ENCODE data around the gene SFMBT2.

SFMBT2 gene

DNA sequence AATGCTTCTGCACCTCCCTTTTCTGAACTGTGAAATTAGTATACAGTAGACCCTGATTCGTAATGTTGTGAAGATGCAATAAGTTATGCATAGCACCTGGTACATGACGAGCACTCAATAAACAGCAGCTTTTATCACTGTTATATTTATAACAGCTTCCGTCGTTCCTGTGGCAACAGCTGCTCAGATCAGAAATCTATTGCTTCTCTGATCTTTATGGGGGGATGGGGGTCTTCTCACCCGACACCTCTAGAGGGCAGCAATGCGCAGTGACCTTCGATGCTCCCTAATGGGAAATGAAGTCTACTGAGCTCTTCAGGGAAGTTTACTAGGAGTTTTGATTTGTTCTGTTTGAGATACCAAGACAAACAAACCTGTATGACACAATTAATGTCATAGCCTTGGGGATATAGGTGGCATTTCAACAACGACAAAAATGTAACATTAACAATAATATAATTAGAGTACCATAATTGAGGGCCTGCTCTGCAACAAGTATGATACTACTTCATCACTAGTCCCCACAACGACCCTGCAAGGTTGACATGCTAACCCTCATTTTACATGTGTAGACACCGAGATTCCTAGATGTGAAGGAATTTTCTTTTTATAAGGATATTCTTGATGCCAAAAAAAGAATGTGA, 289.6 kb downstream of the SFMBT2 start:
- peak; percentile 21 to 53 (median 30) for DNase-seq

DNA sequence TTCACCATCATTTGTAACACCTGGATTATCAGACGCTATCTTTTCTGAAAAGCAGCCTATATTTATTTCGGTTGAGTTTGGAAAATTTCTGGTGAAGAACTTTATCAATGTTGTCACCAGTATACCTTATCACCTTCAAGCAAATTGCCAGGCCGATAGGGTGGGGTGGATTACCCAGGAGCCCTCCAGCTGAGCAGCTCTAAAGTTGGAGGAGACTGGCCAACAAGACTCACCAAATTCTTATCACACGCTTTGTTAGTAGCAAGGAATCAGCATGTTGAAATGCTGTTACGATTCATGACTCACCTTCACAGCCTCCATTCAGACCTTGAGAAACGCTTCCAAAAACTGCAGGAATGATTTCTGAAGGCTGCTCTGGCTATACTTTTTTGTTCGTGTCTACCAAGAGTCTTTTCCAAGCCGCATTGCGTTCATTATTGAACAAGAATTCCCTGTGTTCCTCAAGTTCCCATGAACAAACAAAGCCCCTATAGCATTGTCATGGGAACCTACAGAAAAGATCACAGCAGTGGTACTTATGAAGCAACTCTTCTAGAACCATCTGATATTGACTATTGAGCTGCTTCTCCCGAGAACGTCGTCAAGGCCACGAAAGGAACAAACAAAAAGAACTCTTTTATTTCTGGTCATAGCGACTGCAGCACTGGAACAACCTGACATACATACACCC, 291.4 kb downstream of the SFMBT2 start:
- DNase-seq: no peak

DNA sequence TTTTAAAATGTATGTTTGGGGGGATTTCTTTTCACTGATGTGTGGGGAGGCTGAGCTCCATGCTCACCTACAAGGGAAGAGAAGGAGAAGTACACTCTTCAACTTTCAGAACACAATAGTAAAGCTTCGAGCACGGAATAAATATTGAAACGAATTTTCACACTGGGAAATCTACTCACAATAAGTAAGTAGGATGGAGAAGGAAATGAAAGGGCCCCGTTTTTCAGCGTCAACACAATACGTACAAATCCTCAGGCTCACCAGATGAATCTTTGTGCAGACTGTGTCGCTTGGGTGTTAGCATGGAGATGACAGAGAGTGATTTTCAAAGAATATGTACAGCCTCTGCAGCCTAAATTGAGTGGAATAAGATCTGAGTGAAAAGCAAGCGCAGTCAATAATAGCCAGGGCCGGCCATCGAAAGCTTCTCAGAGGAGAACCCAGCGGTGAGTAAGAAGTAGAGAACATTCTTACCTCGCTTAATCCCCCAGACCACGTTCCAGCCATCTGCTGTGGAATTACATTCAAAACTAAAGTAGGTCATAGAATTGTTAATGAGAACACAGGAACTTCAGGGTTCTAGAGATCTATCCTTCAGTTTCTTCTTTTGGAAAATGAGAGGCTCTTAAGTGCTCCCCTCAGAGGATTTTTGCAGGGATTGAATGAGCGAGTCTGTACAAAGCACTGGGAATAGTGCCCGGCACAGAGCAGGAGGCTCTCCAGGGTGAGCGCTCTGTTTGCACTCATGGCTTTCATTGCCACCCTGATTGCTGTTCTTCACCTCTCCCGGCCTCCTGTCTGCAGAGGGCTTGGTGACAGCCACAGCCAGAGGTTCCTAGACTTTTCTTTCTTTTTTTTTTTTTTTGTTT, 292.8 kb downstream of the SFMBT2 start:
- DNase-seq: no peak

DNA sequence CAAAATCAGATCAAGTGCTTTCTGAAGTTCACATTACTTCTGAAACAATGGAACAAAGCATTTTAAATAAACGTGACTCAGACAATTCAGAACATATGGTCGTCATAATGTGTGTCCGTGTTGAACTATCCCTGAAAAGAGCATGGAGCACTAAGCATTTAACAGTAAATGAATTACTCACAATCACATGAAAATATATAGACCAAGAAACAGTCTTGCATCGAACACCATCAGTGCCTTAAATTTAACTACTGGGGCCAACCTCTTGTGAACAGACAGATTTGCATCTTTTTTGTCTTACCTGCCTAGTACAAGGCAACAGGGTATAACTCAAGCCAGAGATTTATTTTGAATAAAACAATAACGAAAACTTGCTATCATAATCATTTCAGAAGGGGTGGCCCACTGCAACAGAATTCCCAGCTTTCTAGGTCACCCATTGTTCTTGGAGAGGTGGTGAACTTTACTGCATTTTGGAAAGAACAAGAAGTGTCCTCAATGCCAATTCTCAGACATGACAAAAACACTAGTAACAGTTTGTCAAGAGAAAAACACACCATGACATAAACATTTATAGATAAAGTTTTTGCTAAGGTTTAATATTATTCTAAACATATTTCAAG, 293.5 kb downstream of the SFMBT2 start:
- no peak for DNase-seq

DNA sequence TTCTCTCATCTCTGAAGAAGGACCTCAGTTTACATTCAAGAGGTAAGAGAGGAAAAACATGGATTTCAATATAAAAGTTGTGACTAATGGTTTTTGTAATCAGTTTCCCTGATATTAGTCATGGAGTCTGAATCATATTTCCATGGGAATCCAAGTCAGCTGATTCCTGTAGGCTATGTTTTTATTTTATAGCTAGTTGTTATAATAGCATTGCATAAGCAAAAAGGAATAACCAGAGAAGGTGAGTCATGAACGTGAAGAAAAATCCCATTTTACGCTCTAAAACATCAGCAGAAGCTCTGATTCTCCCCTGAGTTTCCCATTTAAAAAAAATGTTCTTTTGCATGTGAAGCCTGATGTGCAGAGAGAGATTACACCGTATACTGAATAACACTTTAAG, 299.3 kb downstream of the SFMBT2 start:
- no peak for DNase-seq

DNA sequence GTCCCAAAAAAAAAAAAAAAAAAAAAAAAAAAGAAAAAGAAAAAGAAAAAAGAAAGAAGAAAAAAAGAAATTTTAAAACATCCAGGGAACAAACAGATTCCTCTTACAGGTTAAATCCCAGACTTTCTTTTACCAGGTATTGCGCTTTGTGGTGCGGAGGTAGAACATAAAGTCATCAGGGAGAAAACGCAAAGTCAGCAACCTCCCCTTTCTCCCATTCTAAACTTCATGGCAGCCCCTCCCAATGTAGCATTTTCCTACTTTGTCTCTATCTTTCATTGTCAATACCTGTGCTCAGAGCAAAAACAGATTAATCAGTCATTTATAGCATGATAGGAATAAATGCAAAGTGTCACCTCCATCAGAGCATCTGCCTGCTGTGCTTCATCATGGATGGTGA, 299.7 kb downstream of the SFMBT2 start:
- DNase-seq: no peak

All from activated CD4-positive, CD25-positive, alpha-beta regulatory T cell (primary cell).